HCEC 1CT (cell line): ENCODE results near the gene C2orf69.
A peak's percentile ranks its signal among the peaks of the same experiment; 100 is the strongest.

Experiments used
- DNase-seq: peaks from one replicate; pipeline ENCODE4 v3.0.0-alpha.2; 2017

The C2orf69 gene

DNA sequence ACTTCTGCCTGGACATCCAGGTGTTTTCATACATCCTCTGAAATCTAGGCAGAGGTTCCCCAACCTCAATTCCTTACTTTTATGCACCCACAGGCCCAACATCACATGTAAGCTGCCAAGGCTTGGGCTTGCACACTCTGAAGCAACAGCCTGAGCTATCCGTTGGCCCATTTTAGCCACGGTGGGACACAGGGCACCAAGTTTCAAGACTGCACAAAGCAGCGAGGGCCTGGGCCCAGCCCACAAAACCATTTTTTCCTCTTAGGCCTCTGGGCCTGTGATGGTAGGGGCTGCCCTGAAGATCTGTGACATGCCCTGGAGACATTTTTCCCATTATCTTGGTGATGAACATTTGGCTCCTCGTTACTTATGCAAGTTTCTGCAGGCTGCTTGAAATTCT, 5.9 kb downstream of the C2orf69 start:
- DNase-seq, result no peak

- no peak for DNase-seq
These were observed 11.8 kb downstream of the C2orf69 start for GRCh38 chr2:199922856-199923255.

DNA sequence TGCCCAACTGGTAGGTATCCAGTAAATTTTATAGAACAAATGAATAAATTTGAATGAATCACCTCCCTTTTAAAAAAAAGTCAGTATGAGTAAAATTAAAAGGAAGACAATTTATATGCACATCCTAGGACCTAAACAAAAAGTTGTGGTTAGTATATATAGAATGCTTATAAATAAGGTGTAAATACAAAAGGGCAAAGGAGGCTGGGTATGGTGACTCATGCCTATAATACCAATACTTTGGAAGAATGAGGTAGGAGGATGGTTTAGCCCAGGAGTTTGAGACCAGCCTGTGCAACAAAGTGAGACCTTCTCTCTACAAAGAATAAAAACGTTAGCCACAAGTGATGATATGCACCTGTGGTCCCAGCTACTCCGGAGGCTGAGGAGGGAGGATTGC, 12.8 kb downstream of the C2orf69 start:
- no peak for DNase-seq

- DNase-seq, result no peak
These were observed 15.7 kb downstream of the C2orf69 start for GRCh38 chr2:199926806-199927205.

DNA sequence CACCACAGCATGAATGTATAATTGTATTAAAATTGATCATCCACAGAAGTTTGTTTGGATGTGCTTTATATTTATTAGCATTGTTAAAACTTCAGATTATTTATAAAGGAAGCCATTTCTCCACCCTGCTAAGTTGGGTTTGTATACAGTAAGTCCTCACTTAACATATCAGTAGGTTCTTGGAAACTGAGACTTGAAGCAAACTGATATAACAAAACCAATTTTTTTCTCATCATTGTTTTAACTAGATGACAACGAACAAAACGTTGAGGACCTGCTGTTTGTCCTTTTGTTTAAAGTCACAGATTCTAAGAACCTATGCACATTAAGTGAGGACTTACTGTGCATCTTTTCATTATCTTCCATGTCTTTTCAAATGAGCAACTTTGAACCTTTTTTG, 17.1 kb downstream of the C2orf69 start:
- no peak for DNase-seq

- no peak for DNase-seq
These were observed 17.5 kb downstream of the C2orf69 start for GRCh38 chr2:199928626-199929025.

GRCh38 chr2:199929262-199929661, 18.2 kb downstream of the C2orf69 start:
- no peak for DNase-seq

DNA sequence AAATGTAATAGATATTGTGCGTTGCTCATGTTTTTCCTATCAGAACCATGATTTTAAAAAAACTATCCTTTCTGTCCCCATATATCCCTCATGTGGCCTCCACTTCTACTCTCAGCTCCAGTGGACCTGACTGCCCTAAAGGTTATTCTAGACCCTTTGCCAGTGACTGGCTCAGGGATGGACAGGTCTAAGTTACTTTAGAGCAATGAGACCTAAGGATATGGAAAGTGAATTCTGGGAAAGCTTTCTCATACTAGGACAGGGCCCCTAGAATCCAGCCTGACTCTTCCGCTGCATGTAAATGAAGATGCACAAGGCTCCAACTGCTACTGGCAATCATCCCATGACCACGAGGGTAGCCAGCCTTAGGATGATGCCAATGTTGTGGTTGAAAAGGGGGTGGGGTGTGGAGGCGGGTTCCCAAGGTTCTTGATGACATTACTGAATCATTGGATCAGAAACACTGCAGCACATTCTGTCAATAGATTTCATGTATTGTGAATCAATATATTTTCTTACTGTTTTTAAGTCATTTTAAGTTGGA, 21.3 kb downstream of the C2orf69 start:
- DNase-seq, result no peak

GRCh38 chr2:199933466-199933865, 22.4 kb downstream of the C2orf69 start:
- DNase-seq, result peak; percentile 50

- no peak for DNase-seq
These were observed 25.5 kb downstream of the C2orf69 start for GRCh38 chr2:199936554-199936953.

GRCh38 chr2:199940373-199940772, 29.3 kb downstream of the C2orf69 start:
- DNase-seq, result peak; percentile 58

- no peak for DNase-seq
These were observed 32.3 kb downstream of the C2orf69 start for GRCh38 chr2:199943373-199943772.

DNA sequence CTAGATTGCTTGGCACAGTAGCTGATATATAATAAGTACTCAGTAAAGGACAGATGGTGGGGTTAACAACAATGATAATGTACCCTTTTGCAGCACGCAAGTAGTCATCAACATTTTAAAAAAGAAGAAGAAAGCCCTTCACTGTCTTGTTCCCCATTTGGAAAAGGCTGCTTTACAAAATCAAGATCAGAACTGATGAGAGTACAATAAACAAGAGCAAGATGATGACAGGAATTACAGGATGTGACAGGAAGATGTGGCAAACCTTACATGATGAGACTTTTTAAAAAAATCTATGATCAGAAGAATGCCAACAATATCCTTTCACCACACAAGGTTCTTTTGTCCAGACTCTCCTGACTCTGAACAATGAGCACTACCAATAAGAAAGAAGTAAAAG, 35.1 kb downstream of the C2orf69 start:
- no peak for DNase-seq

DNA sequence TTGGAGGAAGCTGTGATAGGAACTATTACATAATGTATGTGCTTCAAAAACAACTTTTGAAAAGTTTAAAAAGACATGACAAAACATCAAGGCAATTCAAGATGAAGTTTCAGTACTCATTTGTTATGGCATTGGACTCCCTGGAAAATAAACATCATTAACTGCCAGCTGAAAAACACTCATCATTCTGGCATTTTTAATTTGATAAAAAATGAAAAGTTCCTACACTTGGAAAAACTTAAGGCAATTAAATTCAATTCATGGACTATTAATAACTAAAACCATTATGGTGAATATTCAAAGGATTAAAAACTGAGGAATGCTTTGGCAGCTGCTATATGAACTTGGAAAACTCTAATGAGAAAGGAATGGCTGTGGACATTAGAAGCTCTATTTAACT, 35.7 kb downstream of the C2orf69 start:
- no peak for DNase-seq

- no peak for DNase-seq
These were observed 39.3 kb downstream of the C2orf69 start for GRCh38 chr2:199950396-199950795.

GRCh38 chr2:199951023-199951422, 39.9 kb downstream of the C2orf69 start:
- no peak for DNase-seq

GRCh38 chr2:199955007-199955338, 43.9 kb downstream of the C2orf69 start:
- DNase-seq, result peak; percentile 18

GRCh38 chr2:199955339-199956061, 44.4 kb downstream of the C2orf69 start, which contains the start of the genes MAIP1 and TYW5:
MAIP1 (plus strand) TSS chr2:199955582; CDS start chr2:199955799, 217 bp downstream.
TYW5 (minus strand) TSS chr2:199955491; CDS start chr2:199955470, 21 bp downstream.
- peak; percentile 87 for DNase-seq

- no peak for DNase-seq
These were observed 44.9 kb downstream of the C2orf69 start for GRCh38 chr2:199956062-199956380.

- DNase-seq, result no peak
These were observed 46.9 kb downstream of the C2orf69 start for GRCh38 chr2:199958014-199958413.

GRCh38 chr2:199962203-199962602, 51.1 kb downstream of the C2orf69 start:
- no peak for DNase-seq

DNA sequence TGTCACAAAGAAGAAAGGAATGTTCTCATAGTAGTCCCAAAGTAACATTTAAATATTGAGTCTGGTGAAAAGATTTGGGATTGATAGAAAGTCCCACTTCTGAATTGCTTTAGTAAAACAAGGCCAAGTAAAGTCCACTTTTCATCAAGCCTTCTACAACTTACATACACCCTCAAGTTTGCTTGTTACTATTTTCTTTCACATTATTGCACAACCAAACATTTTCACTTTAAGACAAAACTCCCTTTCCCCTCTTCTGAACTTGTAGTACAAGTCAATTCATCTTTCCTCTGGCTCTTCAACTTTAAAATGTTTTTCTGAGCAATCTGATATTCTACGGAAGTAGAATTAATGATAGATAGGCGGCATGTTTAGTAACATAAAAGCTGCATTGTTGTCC, 55.3 kb downstream of the C2orf69 start:
- no peak for DNase-seq

GRCh38 chr2:199966976-199967375, 55.9 kb downstream of the C2orf69 start:
- DNase-seq, result no peak

DNA sequence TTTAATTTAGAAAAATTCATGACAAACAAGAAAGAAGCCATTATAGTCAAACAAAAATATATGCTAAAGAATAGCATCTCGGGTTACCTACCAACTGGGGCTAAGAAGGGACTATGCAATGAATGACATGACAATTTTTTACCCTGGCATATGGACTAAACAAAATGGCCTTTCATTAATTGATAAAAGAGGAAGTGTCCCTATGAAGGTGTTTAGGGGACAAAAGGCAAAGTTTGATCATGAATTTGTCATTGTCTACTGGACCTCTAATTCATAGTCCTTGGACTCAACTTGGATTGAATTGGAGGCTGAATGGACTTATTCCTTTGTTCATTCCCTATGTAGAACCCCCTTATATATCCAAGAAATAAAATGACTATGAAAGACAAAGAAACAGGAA, 57.0 kb downstream of the C2orf69 start:
- DNase-seq, result no peak

- no peak for DNase-seq
These were observed 61.1 kb downstream of the C2orf69 start for GRCh38 chr2:199972088-199972626.
